ENCODE results near the gene FAM83G. TPM values are rescaled to one million over a fixed set of nuclear protein-coding genes. Genes with fewer than 3 reads are reported as not detected.

The FAM83G gene
- total RNA-seq, 1 donor from 2014 or later = 12.9 TPM

DNA sequence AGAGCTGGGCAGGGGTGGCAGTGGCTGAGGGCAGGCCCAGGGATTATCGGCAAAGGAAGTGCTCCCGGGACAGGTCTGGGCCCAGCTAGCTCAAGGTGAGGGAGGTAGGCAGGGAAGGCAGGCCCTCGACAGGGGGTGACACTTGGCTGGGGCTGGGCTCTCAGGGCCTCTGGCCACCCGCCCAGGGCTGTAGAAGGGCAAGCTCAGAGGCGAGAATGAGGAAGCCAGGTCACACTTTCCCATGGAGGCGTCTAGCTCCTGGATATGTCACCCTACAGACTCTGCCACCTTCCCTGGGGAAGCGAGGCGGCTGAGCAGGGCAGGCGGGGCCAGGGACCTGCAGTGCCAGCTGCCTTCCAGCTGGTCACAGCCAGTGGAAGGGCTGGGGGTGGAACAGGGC lies 19.1 kb downstream of the FAM83G start:
- H3K4me3 ChIP-seq (ENCODE audit: insufficient read depth, low read depth, low read length) = no peak overlapping the region
- H3K4me3 Mint-ChIP-seq (ENCODE audit: unreplicated experiment) = no peak overlapping the region
- H3K9ac ChIP-seq (ENCODE audit: low read length) = no peak overlapping the region
- H3K9me3 Mint-ChIP-seq (ENCODE audit: unreplicated experiment) = no peaks in the 10 kb centered on the region
- peaks cover 15% of the 10 kb centered on the region for H3K4me1 Mint-ChIP-seq (ENCODE audit: low read depth, unreplicated experiment)
- FAIRE-seq (no peak), DNase-seq (ENCODE audit: low read depth) (no peak)
- H3K36me3 Mint-ChIP-seq (ENCODE audit: low read depth, unreplicated experiment) = peaks cover 14% of the 10 kb centered on the region
- H3K27ac ChIP-seq (ENCODE audit: low read depth, low read length) = no peak overlapping the region
- no peak overlapping the region for H3K4me2 ChIP-seq (ENCODE audit: low read length)
- H3K4me1 ChIP-seq (ENCODE audit: insufficient read depth, low read length) = peaks cover 23% of the 10 kb centered on the region
- no peak for TF ChIP-seq EZH2 (IDR thresholded peaks at IDR 0.05; ENCODE audit: insufficient read depth, low read length)
- TF ChIP-seq, protein P1, sequence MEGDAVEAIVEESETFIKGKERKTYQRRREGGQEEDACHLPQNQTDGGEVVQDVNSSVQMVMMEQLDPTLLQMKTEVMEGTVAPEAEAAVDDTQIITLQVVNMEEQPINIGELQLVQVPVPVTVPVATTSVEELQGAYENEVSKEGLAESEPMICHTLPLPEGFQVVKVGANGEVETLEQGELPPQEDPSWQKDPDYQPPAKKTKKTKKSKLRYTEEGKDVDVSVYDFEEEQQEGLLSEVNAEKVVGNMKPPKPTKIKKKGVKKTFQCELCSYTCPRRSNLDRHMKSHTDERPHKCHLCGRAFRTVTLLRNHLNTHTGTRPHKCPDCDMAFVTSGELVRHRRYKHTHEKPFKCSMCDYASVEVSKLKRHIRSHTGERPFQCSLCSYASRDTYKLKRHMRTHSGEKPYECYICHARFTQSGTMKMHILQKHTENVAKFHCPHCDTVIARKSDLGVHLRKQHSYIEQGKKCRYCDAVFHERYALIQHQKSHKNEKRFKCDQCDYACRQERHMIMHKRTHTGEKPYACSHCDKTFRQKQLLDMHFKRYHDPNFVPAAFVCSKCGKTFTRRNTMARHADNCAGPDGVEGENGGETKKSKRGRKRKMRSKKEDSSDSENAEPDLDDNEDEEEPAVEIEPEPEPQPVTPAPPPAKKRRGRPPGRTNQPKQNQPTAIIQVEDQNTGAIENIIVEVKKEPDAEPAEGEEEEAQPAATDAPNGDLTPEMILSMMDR (IDR thresholded peaks at IDR 0.05; ENCODE audit: insufficient read depth, low read depth, low read length) = no peak
- peaks cover 7% of the 10 kb centered on the region for H3K36me3 ChIP-seq (ENCODE audit: insufficient read depth, low read length)
- no peak overlapping the region for H2AFZ ChIP-seq (ENCODE audit: low read depth, low read length)
- H3K27me3 ChIP-seq (ENCODE audit: insufficient read depth, low read length) = no peaks in the 10 kb centered on the region
- H4K20me1 ChIP-seq (ENCODE audit: insufficient read depth, low read length) = peaks cover 41% of the 10 kb centered on the region
- H3K9me3 ChIP-seq (ENCODE audit: insufficient read depth, low read depth, low read length) = no peaks in the 10 kb centered on the region
- no peak overlapping the region for H3K27ac Mint-ChIP-seq (ENCODE audit: unreplicated experiment)
- peaks cover 24% of the 10 kb centered on the region for H3K79me2 ChIP-seq (ENCODE audit: insufficient read depth, low read length)
- no peaks in the 10 kb centered on the region for H3K27me3 Mint-ChIP-seq (ENCODE audit: low read depth, unreplicated experiment)

DNA sequence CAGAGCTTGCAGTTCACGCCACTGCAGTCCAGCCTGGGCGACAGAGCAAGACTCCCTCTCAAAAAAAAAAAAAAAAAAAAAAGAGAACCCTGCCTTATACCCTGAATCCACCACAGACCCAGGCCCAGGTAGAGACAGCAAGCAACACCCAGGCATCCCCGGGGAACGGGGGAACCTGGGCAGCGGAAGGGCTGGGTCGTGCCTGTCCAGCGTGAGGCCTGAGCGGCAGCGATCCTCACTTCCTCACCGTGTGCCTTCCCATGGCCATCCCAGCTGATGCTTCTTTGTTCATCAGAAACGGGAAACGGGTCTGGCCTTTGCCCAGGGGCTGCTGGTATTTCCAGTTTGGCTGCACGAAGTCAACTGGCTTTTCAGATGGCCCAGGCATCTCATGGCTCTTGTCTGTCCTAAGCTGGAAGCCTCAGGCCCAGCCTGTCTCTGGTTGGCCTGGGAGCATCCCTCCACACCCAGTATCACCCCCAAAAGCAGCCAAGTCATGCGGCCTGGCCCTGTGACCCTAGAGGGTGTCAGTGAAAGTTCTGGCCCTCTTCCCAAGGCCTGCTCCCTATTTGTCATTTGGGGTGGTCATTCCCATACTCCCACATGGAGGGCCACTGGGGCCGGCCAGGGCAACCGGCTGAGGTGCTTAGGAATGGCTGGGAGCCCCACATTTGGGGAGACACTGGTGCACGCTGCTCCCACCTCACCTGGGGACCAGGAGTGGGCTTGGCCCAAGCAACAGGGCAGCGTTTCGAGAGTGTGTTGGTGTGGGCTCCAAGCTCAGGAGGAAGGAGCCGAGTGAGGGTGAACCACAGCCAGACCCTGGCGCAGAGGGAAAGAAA lies 20.1 kb downstream of the FAM83G start:
- no peak for FAIRE-seq

More for the DNA sequence above, 20.1 kb downstream of the FAM83G start:
- H4K20me1 ChIP-seq (ENCODE audit: insufficient read depth, low read length) = peaks cover 38% of the 10 kb centered on the region
- no peak overlapping the region for H3K4me2 ChIP-seq (ENCODE audit: low read length)
- H3K36me3 ChIP-seq (ENCODE audit: insufficient read depth, low read length) = peaks cover 7% of the 10 kb centered on the region
- H3K4me3 ChIP-seq (ENCODE audit: insufficient read depth, low read depth, low read length) = no peak overlapping the region
- TF ChIP-seq EZH2 (IDR thresholded peaks at IDR 0.05; ENCODE audit: insufficient read depth, low read length) = no peak
- TF ChIP-seq, protein P1 (IDR thresholded peaks at IDR 0.05; ENCODE audit: insufficient read depth, low read depth, low read length) = no peak
- H3K4me3 Mint-ChIP-seq (ENCODE audit: unreplicated experiment) = no peak overlapping the region
- no peak overlapping the region for H3K27ac ChIP-seq (ENCODE audit: low read depth, low read length)
- H3K27me3 Mint-ChIP-seq (ENCODE audit: low read depth, unreplicated experiment) = no peaks in the 10 kb centered on the region
- peaks cover 10% of the 10 kb centered on the region for H3K36me3 Mint-ChIP-seq (ENCODE audit: low read depth, unreplicated experiment)
- H3K79me2 ChIP-seq (ENCODE audit: insufficient read depth, low read length) = peaks cover 14% of the 10 kb centered on the region
- H3K9me3 Mint-ChIP-seq (ENCODE audit: unreplicated experiment) = no peaks in the 10 kb centered on the region
- peaks cover 20% of the 10 kb centered on the region for H3K4me1 Mint-ChIP-seq (ENCODE audit: low read depth, unreplicated experiment)
- no peaks in the 10 kb centered on the region for H3K27me3 ChIP-seq (ENCODE audit: insufficient read depth, low read length)
- no peaks in the 10 kb centered on the region for H3K9me3 ChIP-seq (ENCODE audit: insufficient read depth, low read depth, low read length)
- no peak overlapping the region for H3K9ac ChIP-seq (ENCODE audit: low read length)
- no peak overlapping the region for H3K27ac Mint-ChIP-seq (ENCODE audit: unreplicated experiment)
- no peak overlapping the region for H2AFZ ChIP-seq (ENCODE audit: low read depth, low read length)
- peaks cover 26% of the 10 kb centered on the region for H3K4me1 ChIP-seq (ENCODE audit: insufficient read depth, low read length)
- no peak for DNase-seq (ENCODE audit: low read depth)

Measured in astrocyte (in vitro differentiated cells and primary cell).